IMR-90 (cell line): ENCODE data around the gene ZDHHC12. TPM values are rescaled to one million over a fixed set of nuclear protein-coding genes. Genes with fewer than 3 reads are reported as not detected.

Experiments
- ATAC-seq: fragments of 200-7000 bp; cut with Tn5 transposase; 2 replicates; pipeline ENCODE4 v1.9.1; 2020; ENCODE audit warnings: low read depth, mild to moderate bottlenecking, moderate library complexity
- BruUV-seq: library from RNA; stranded (reverse); fragments of 400-500 nt; replicated peaks from 2 replicates; lab custom pipeline; 2021; lab: Mats Ljungman, UMichigan
- CTCF ChIA-PET: fragments of 300-600 bp; formaldehyde crosslinking; extraction: SDS; loops from one replicate; lab custom pipeline; 2021; ENCODE audit warnings: antibody characterized with exemption; lab: Yijun Ruan, JAX
- POLR2A ChIA-PET: fragments of 300-600 bp; sonication (Branson Sonifier 250); formaldehyde crosslinking; loops from one replicate; lab custom pipeline; 2022; ENCODE audit warnings: antibody characterized with exemption; ENCODE audit not compliant: unreplicated experiment; lab: Charles Lee
- DNase-seq: peaks from one replicate; pipeline ENCODE4 v3.0.0; 2013
- H2AFZ ChIP-seq: replicated peaks from 2 replicates; pipeline ENCODE3; 2013; ENCODE audit warnings: low read length, mild to moderate bottlenecking; ENCODE audit not compliant: poor library complexity
- H2AK5ac ChIP-seq: 2 replicates; pipeline ENCODE4 v1.6.1; 2013; ENCODE audit warnings: low read depth, low read length, inconsistent platforms
- H2AK9ac ChIP-seq: replicated peaks from 2 replicates; pipeline ENCODE3; 2013; ENCODE audit warnings: mild to moderate bottlenecking, low read depth, low read length, moderate library complexity; ENCODE audit not compliant: poor library complexity
- H2BK120ac ChIP-seq: 2 replicates; pipeline ENCODE4 v1.6.1; 2013; ENCODE audit warnings: low read depth, low read length, inconsistent platforms
- H2BK15ac ChIP-seq: 3 replicates; pipeline ENCODE4 v1.6.1; 2013; ENCODE audit warnings: low read depth, low read length, inconsistent platforms
- H2BK20ac ChIP-seq: 2 replicates; pipeline ENCODE4 v1.6.1; 2013; ENCODE audit warnings: low read depth, mild to moderate bottlenecking, inconsistent platforms, low read length, moderate library complexity
- H2BK5ac ChIP-seq: 2 replicates; pipeline ENCODE4 v1.6.1; 2013; ENCODE audit warnings: mild to moderate bottlenecking, low read depth, low read length, inconsistent platforms; ENCODE audit not compliant: poor library complexity, severe bottlenecking
- H3K14ac ChIP-seq: replicated peaks from 2 replicates; pipeline ENCODE4 v1.6.1; 2013; ENCODE audit warnings: low read depth, low read length, inconsistent platforms
- H3K18ac ChIP-seq: 2 replicates; pipeline ENCODE4 v1.6.1; 2013; ENCODE audit warnings: low read depth, low read length, control low read depth
- H3K23ac ChIP-seq: 2 replicates; pipeline ENCODE4 v1.6.1; 2013; ENCODE audit warnings: low read depth, low read length, inconsistent platforms
- H3K27ac ChIP-seq: 2 replicates; pipeline ENCODE4 v1.5.1; 2013; ENCODE audit warnings: mild to moderate bottlenecking, control low read depth, low read length; ENCODE audit not compliant: insufficient read depth
- H3K27me3 ChIP-seq: 2 replicates; pipeline ENCODE4 v1.6.1; 2013; ENCODE audit warnings: low read length; ENCODE audit not compliant: control insufficient read depth, insufficient read depth
- H3K36me3 ChIP-seq: 2 replicates; pipeline ENCODE4 v1.6.1; 2013; ENCODE audit warnings: low read length, mixed read lengths; ENCODE audit not compliant: control insufficient read depth, insufficient read depth
- H3K4ac ChIP-seq: 2 replicates; pipeline ENCODE4 v1.6.1; 2013; ENCODE audit warnings: low read depth, low read length, inconsistent platforms
- H3K4me1 ChIP-seq: 2 replicates; pipeline ENCODE4 v1.6.1; 2013; ENCODE audit warnings: low read length, mixed read lengths; ENCODE audit not compliant: control insufficient read depth, insufficient read depth
- H3K4me2 ChIP-seq: 2 replicates; pipeline ENCODE4 v1.6.1; 2013; ENCODE audit warnings: low read depth, mild to moderate bottlenecking, control low read depth, low read length, moderate library complexity
- H3K4me3 ChIP-seq: 2 replicates; pipeline ENCODE4 v1.5.1; 2013; ENCODE audit warnings: low read depth, mild to moderate bottlenecking, control low read depth, low read length, moderate library complexity; ENCODE audit not compliant: insufficient read depth
- H3K56ac ChIP-seq: 2 replicates; pipeline ENCODE4 v1.6.1; 2013; ENCODE audit warnings: low read length, inconsistent platforms; ENCODE audit not compliant: insufficient read depth; ENCODE audit errors: extremely low read depth
- H3K79me1 ChIP-seq, 2 experiments: 2 replicates each; pipeline ENCODE4 v1.6.1; 2013; ENCODE audit warnings: low read length in 2 of 2, inconsistent platforms in 1 of 2, low read depth in 1 of 2
- H3K9ac ChIP-seq: 2 replicates; pipeline ENCODE4 v1.6.1; 2013; ENCODE audit warnings: low read depth, low read length, control low read depth
- H3K9me1 ChIP-seq: 2 replicates; pipeline ENCODE4 v1.6.1; 2013; ENCODE audit warnings: low read length, inconsistent platforms; ENCODE audit not compliant: insufficient read depth
- H3K9me3 ChIP-seq: 2 replicates; pipeline ENCODE4 v1.6.1; 2013; ENCODE audit warnings: low read length; ENCODE audit not compliant: control insufficient read depth, insufficient read depth
- H4K20me1 ChIP-seq: 2 replicates; pipeline ENCODE4 v1.6.1; 2013; ENCODE audit warnings: low read length, inconsistent platforms; ENCODE audit not compliant: insufficient read depth
- H4K5ac ChIP-seq: 2 replicates; pipeline ENCODE4 v1.6.1; 2013; ENCODE audit warnings: mild to moderate bottlenecking, low read depth, low read length, control low read depth
- H4K8ac ChIP-seq, 2 experiments: 2 replicates each; pipeline ENCODE4 v1.6.1; 2013; ENCODE audit warnings: low read depth in 2 of 2, low read length in 2 of 2, control low read depth in 1 of 2, inconsistent platforms in 1 of 2
- H4K91ac ChIP-seq: 2 replicates; pipeline ENCODE4 v1.6.1; 2013; ENCODE audit warnings: low read depth, low read length, inconsistent platforms; ENCODE audit not compliant: insufficient read depth
- BHLHE40 ChIP-seq: fragments of 150-350 bp; IDR thresholded peaks from 2 replicates; pipeline ENCODE4 v1.6.1; 2016; ENCODE audit warnings: mild to moderate bottlenecking, low read depth, low read length
- CHD1 ChIP-seq: IDR thresholded peaks from 2 replicates; pipeline ENCODE4 v1.6.1; 2012; ENCODE audit warnings: low read depth, low read length, improper control_type of control experiment
- WGBS, 2 experiments: methylation state at CpG; one replicate each; pipeline versions ENCODE4 v1.1.5 to v1.1.7; 2013; ENCODE audit warnings: missing lambda C conversion rate in 2 of 2; ENCODE audit not compliant: insufficient read length in 1 of 2; ENCODE audit errors: extremely low coverage in 2 of 2; 5-methylcytosine and 5-hydroxymethylcytosine counted together
- dilution Hi-C: fragments of 300-500 bp; cut with HindIII; formaldehyde crosslinking; loops from one replicate; pipeline ENCODE4 v1.14.3; 2018; ENCODE audit warnings: low sequenced_read_pairs; ENCODE audit not compliant: unreplicated experiment
- in situ Hi-C: fragments of 300-500 bp; cut with MboI; formaldehyde crosslinking; loops from 3 replicates; pipeline ENCODE4 v1.14.3; 2019; ENCODE audit warnings: low sequenced_read_pairs, inconsistent platforms, mixed read lengths
- intact Hi-C: fragments of 100-400 bp; cut with micrococcal nuclease; formaldehyde crosslinking; loops from 2 replicates; pipeline ENCODE4 v1.10.0; 2022
- polyA plus RNA-seq, 3 experiments: library from polyadenylated mRNA; depleted of rRNA; stranded (reverse); fragments of >200 nt; gene quantifications; 2 replicates each; pipeline ENCODE4 v1.2.3, GENCODE V29; 2012; ENCODE audit warnings: low replicate concordance in 1 of 3
- total RNA-seq: library from RNA; depleted of rRNA; stranded (reverse); fragments of >200 nt; gene quantifications from 2 replicates; pipeline ENCODE4 v1.2.3, GENCODE V29; 2012

Gene ZDHHC12
- total and polyA plus RNA-seq, 2 of the 4 experiments (the other 2 are of a cell fraction): 16.7 to 60.7 TPM

GRCh38 chr9:128731093-128731492 is 7.2 kb upstream of the ZDHHC12 start:
- Histone ChIP-seq H4K5ac (no peak overlapping the region), H3K9me1 (peaks cover 6% of the 10 kb centered on the region; the same call in 1 of the 2 replicates), H2BK120ac (no peak overlapping the region), H3K9ac (no peak overlapping the region), H3K23ac (no peak overlapping the region), H3K14ac (no peak overlapping the region), H3K27me3 (no peaks in the 10 kb centered on the region), H3K18ac (no peak overlapping the region), H2AFZ (no peak overlapping the region), H3K56ac (no peak overlapping the region), H4K91ac (no peak overlapping the region), H2BK15ac (no peak overlapping the region), H2AK9ac (no peak overlapping the region), H3K27ac (no peak overlapping the region), H3K36me3 (peaks cover 22% of the 10 kb centered on the region), H3K4me2 (no peak overlapping the region), H3K4me1 (peaks cover 2% of the 10 kb centered on the region; the same call in 1 of the 2 replicates), H3K79me1 (no peaks in the 10 kb centered on the region), H2BK5ac (no peak overlapping the region), H2AK5ac (no peak overlapping the region), H4K8ac (no peak overlapping the region), H3K4me3 (no peak overlapping the region), H3K9me3 (no peaks in the 10 kb centered on the region), H3K4ac (no peak overlapping the region), H4K20me1 (no peaks in the 10 kb centered on the region; the same call in 1 of the 2 replicates), H2BK20ac (no peak overlapping the region)
- ChIA-PET CTCF (interaction anchor here (0.6 kb wide), 1 partner anchor 118 kb away, joined by 7 read pairs; no protein-coding TSS in a partner anchor), POLR2A (no interaction called here)
- no TSS peak for BruUV-seq
- intact Hi-C loops: no loop called here
- TF ChIP-seq CHD1 (no peak), BHLHE40 (no peak)
- in situ Hi-C loops: no loop called here
- dilution Hi-C loops: no loop called here
- DNase-seq (no peak), ATAC-seq (no peak)
- WGBS, 2 experiments: no CpG with 5 or more reads among the region's 13 CpGs
